Right lobe of liver (tissue), 6 donors: ENCODE results near the gene CDH8. TPM values are rescaled to one million over a fixed set of nuclear protein-coding genes. Genes with fewer than 3 reads are reported as not detected.
"Not testable (repeated sequence)": the region's sequence is repeated elsewhere in the genome, so short reads cannot be mapped to it uniquely, and the experiment has no call there.

ENCODE experiments used
- ATAC-seq, 4 donors: fragments of 200-7000 bp; cut with Tn5 transposase; one replicate each; pipeline ENCODE4 v1.9.1; 2020; ENCODE audit warnings: mild to moderate bottlenecking in 4 of 4, moderate library complexity in 4 of 4
- DNase-seq, 3 donors: peaks; one replicate each; pipeline ENCODE4 v3.0.0-alpha.2; 2020
- H3K27ac ChIP-seq, 3 donors: fragments of 200-600 bp; one replicate each; pipeline ENCODE4 v1.8.0; 2022
- H3K27me3 ChIP-seq, 2 donors: fragments of 200-600 bp; one replicate each; pipeline ENCODE4 v1.8.0; 2022
- H3K36me3 ChIP-seq, 4 donors: fragments of 200-600 bp; sonication (generic) in 1 of 4; one replicate each; pipeline versions ENCODE4 v1.5.1 to v1.8.0; 2017 to 2022; ENCODE audit warnings: control low read depth in 1 of 4
- H3K4me1 ChIP-seq, 4 donors: fragments of 200-600 bp; sonication (generic) in 1 of 4; one replicate each; pipeline versions ENCODE4 v1.5.1 to v1.8.0; 2017 to 2022; ENCODE audit warnings: control low read depth in 1 of 4
- H3K4me3 ChIP-seq, 3 donors: fragments of 200-600 bp; one replicate each; pipeline ENCODE4 v1.8.0; 2022
- H3K9me3 ChIP-seq, 4 donors: fragments of 200-600 bp; sonication (generic) in 1 of 4; one replicate each; pipeline versions ENCODE4 v1.5.1 to v1.8.0; 2017 to 2022; ENCODE audit warnings: control low read depth in 1 of 4
- POLR2A ChIP-seq: fragments of 450-650 bp; IDR thresholded peaks from one replicate; pipeline ENCODE4 v1.6.1; 2017; ENCODE audit warnings: antibody characterized with exemption, mild to moderate bottlenecking
- WGBS: methylation state at CpG from one replicate; pipeline ENCODE4 v1.1.6; 2018; ENCODE audit warnings: low coverage, low lambda C conversion rate; ENCODE audit not compliant: insufficient coverage; ENCODE audit errors: missing lambda C conversion rate; 5-methylcytosine and 5-hydroxymethylcytosine counted together
- intact Hi-C, 2 donors: fragments of 100-400 bp; cut with DNase I; formaldehyde crosslinking; loops; one replicate each; pipeline versions ENCODE4 v1.11.2 to v1.14.1; 2022
- total RNA-seq, 6 experiments: library from RNA; depleted of rRNA in 2 of 6; stranded (reverse); fragments of >200 nt in 2 of 6; fragmentation: NEBNext Ultra II Directional in 3 of 6; extraction: Animal tissue kit (Norgen Biotek cat#: 25700) in 3 of 6; gene quantifications; one replicate each; pipeline versions ENCODE4 v1.1.0 to v1.2.4, GENCODE V29; 2016 to 2023
- TF ChIP-seq, protein P1 (sequence below), 4 donors: fragments of 200-600 bp in 3 of 4; fragments of 450-650 bp in 1 of 4; IDR thresholded peaks; one replicate each; pipeline versions ENCODE4 v1.5.1 to v1.8.0; 2016 to 2022; ENCODE audit warnings: antibody characterized with exemption in 4 of 4, mild to moderate bottlenecking in 2 of 4
- donor health status: DM: no; HTN: yes; CAD: no.
- donor health status: DM: no; HTN: no; CAD: no.
- donor health status: DM: no; HTN: no; CAD: no.
- donor health status: DM: no; HTN: yes; CAD: no.
- donor health status: DM: no; HTN: yes; CAD: no.

The CDH8 gene
- total RNA-seq, 6 experiments from 2014 or later: not detected

GRCh38 chr16:61726701-61727100 lies 309.5 kb downstream of the CDH8 start:
- Histone ChIP-seq H3K36me3 (no peaks in the 10 kb centered on the region), H3K4me3 (no peak overlapping the region), H3K27me3 (no peaks in the 10 kb centered on the region), H3K27ac (no peak overlapping the region), H3K4me1 (no peaks in the 10 kb centered on the region), H3K9me3 (no peaks in the 10 kb centered on the region)
- DNase-seq (no peak), ATAC-seq (no peak)
- intact Hi-C loops: no loop called here
- WGBS: 31% methylated on average over 3 of the region's 3 CpGs
- TF ChIP-seq, protein P1, sequence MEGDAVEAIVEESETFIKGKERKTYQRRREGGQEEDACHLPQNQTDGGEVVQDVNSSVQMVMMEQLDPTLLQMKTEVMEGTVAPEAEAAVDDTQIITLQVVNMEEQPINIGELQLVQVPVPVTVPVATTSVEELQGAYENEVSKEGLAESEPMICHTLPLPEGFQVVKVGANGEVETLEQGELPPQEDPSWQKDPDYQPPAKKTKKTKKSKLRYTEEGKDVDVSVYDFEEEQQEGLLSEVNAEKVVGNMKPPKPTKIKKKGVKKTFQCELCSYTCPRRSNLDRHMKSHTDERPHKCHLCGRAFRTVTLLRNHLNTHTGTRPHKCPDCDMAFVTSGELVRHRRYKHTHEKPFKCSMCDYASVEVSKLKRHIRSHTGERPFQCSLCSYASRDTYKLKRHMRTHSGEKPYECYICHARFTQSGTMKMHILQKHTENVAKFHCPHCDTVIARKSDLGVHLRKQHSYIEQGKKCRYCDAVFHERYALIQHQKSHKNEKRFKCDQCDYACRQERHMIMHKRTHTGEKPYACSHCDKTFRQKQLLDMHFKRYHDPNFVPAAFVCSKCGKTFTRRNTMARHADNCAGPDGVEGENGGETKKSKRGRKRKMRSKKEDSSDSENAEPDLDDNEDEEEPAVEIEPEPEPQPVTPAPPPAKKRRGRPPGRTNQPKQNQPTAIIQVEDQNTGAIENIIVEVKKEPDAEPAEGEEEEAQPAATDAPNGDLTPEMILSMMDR (IDR thresholded peaks at IDR 0.05): no peak
- no peak for TF ChIP-seq POLR2A

DNA sequence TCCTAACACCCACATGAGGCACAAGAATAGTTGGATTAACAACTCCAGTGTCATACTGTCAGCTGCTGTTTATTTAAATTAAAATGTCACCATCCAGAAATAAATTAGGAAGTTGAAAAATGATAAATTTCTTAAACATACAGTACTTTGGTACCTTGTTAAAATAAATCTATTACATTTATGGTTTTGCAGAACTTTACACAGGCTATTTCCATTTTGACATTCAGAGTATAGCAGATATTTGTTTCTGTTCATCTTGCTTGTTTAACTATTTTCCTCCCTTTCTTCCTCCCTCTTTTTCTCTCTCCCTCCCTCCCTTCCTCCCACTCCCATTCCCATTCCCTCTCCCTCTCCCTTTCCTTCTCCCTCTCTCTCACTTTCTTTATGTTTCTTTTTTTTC lies 310.1 kb downstream of the CDH8 start:
- ATAC-seq (no peak), DNase-seq (no peak)
- TF ChIP-seq, protein P1 (IDR thresholded peaks at IDR 0.05): no peak
- TF ChIP-seq POLR2A: no peak
- no peaks in the 10 kb centered on the region for H3K36me3 ChIP-seq
- H3K4me1 ChIP-seq: no peaks in the 10 kb centered on the region
- no peak overlapping the region for H3K27ac ChIP-seq
- no peak overlapping the region for H3K4me3 ChIP-seq
- no peaks in the 10 kb centered on the region for H3K9me3 ChIP-seq
- H3K27me3 ChIP-seq: no peaks in the 10 kb centered on the region
- intact Hi-C loops: no loop called here

DNA sequence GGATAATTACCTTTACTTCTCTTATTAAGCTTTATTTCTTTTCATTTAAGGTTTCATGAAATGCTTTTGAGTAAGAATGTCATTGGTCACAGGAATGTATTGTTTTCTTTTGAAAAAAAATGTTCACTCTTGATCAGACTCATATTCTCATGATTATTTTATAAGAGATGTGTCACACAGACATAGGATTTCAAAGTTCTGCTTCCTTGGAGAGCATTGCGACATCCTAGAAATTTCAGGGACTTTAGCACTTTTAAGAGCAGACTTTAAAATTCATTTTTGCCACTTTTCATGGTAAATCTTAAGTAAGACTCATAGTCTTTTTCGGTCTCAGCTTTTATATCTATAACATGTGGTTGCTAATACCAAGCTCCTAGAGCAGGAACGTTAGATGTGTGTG lies 314.7 kb downstream of the CDH8 start:
- ATAC-seq (no peak), DNase-seq (no peak)
- no peaks in the 10 kb centered on the region for H3K27me3 ChIP-seq
- no peaks in the 10 kb centered on the region for H3K36me3 ChIP-seq
- intact Hi-C loops: no loop called here
- H3K4me3 ChIP-seq: no peak overlapping the region
- H3K9me3 ChIP-seq: no peaks in the 10 kb centered on the region
- WGBS: 40% methylated on average over 3 of the region's 3 CpGs
- no peak for TF ChIP-seq POLR2A
- TF ChIP-seq, protein P1 (IDR thresholded peaks at IDR 0.05): no peak
- H3K27ac ChIP-seq: no peak overlapping the region
- no peaks in the 10 kb centered on the region for H3K4me1 ChIP-seq

DNA sequence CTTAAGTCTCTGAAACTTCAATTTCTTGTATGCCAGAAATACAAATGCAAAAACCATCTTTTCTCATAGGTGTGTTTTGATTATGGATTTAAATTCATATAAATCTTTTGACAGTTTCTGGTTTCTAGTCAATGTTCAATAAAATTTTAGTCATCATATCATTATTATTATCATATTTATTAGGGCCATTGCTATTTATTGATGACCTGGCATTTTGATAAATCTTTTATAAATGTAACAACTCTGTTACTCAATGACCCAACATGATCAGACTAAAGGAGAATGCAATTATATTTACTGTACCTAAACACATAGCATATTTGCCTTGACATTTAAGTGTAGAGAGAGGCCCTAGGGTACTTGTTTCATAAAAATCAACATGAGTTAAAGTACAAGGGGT lies 320.8 kb downstream of the CDH8 start:
- H3K9me3 ChIP-seq: no peaks in the 10 kb centered on the region
- TF ChIP-seq POLR2A: no peak
- DNase-seq: no peak

GRCh38 chr16:61713787-61714186 lies 322.5 kb downstream of the CDH8 start:
- no peaks in the 10 kb centered on the region for H3K27me3 ChIP-seq
- no peak overlapping the region for H3K4me3 ChIP-seq
- DNase-seq (no peak), ATAC-seq (no peak)
- TF ChIP-seq POLR2A: no peak
- TF ChIP-seq, protein P1 (IDR thresholded peaks at IDR 0.05): no peak
- no peaks in the 10 kb centered on the region for H3K4me1 ChIP-seq
- intact Hi-C loops: no loop called here
- H3K36me3 ChIP-seq: no peaks in the 10 kb centered on the region
- no peak overlapping the region for H3K27ac ChIP-seq
- WGBS: 52% methylated on average over 5 of the region's 5 CpGs
- H3K9me3 ChIP-seq: no peaks in the 10 kb centered on the region

More for the DNA sequence above, 320.8 kb downstream of the CDH8 start:
- H3K4me1 ChIP-seq: no peaks in the 10 kb centered on the region
- intact Hi-C loops: no loop called here
- no peak overlapping the region for H3K4me3 ChIP-seq
- no peaks in the 10 kb centered on the region for H3K36me3 ChIP-seq
- H3K27ac ChIP-seq: no peak overlapping the region
- ATAC-seq: no peak
- no peaks in the 10 kb centered on the region for H3K27me3 ChIP-seq

GRCh38 chr16:61699640-61700039 lies 336.6 kb downstream of the CDH8 start:
- H3K27ac ChIP-seq, H3K9me3 ChIP-seq, intact Hi-C loops, H3K36me3 ChIP-seq, DNase-seq, H3K27me3 ChIP-seq, ATAC-seq, H3K4me3 ChIP-seq, H3K4me1 ChIP-seq: not testable (repeated sequence)
- WGBS: 74% methylated on average over 3 of the region's 4 CpGs
